Neural progenitor cell (in vitro differentiated cells): Measurements from ENCODE around the gene AP1M1. TPM values are rescaled to one million over a fixed set of nuclear protein-coding genes. Genes with fewer than 3 reads are reported as not detected.

ENCODE experiments used
- DNase-seq: peaks from one replicate; pipeline ENCODE4 v3.0.0-alpha.2; 2016; ENCODE audit warnings: low spot score
- H2AFZ ChIP-seq: fragments of 200-600 bp; sonication (generic); replicated peaks from 2 replicates; pipeline ENCODE4 v1.6.1; 2016; ENCODE audit warnings: antibody characterized with exemption
- H3F3A ChIP-seq: fragments of 200-600 bp; sonication (generic); 2 replicates; pipeline ENCODE4 v1.6.1; 2016; ENCODE audit warnings: antibody characterized with exemption, low read depth
- H3K27ac ChIP-seq: fragments of 200-600 bp; sonication (generic); 2 replicates; pipeline ENCODE4 v1.5.1; 2016; ENCODE audit warnings: mild to moderate bottlenecking
- H3K27me3 ChIP-seq: fragments of 200-600 bp; sonication (generic); 2 replicates; pipeline ENCODE4 v1.6.1; 2016; ENCODE audit warnings: mild to moderate bottlenecking, moderate library complexity
- H3K36me3 ChIP-seq: fragments of 200-600 bp; sonication (generic); 2 replicates; pipeline ENCODE4 v1.5.1; 2016
- H3K4me1 ChIP-seq: fragments of 200-600 bp; sonication (generic); 2 replicates; pipeline ENCODE4 v1.6.1; 2016; ENCODE audit warnings: mixed run types
- H3K4me2 ChIP-seq: fragments of 200-600 bp; sonication (generic); 2 replicates; pipeline ENCODE4 v1.6.1; 2016
- H3K4me3 ChIP-seq: fragments of 200-600 bp; sonication (generic); 2 replicates; pipeline ENCODE4 v1.5.1; 2016
- H3K79me2 ChIP-seq: fragments of 200-600 bp; sonication (generic); 2 replicates; pipeline ENCODE4 v1.6.1; 2016; ENCODE audit warnings: low read depth
- H3K9ac ChIP-seq: fragments of 200-600 bp; sonication (generic); 2 replicates; pipeline ENCODE4 v1.6.1; 2016
- H3K9me3 ChIP-seq: fragments of 200-600 bp; sonication (generic); 2 replicates; pipeline ENCODE4 v1.5.1; 2016; ENCODE audit warnings: low read depth
- H4K20me1 ChIP-seq: fragments of 200-600 bp; sonication (generic); 2 replicates; pipeline ENCODE4 v1.6.1; 2016; ENCODE audit warnings: low read depth
- H3K27ac Mint-ChIP-seq: 3 replicates; pipeline ENCODE4 v1.8.0; 2021; ENCODE audit warnings: mixed read lengths
- H3K27me3 Mint-ChIP-seq: 2 replicates; pipeline ENCODE4 v1.8.0; 2022; ENCODE audit warnings: low read depth, mild to moderate bottlenecking, inconsistent platforms, moderate library complexity, mixed read lengths; ENCODE audit not compliant: insufficient read depth
- H3K36me3 Mint-ChIP-seq: 3 replicates; pipeline ENCODE4 v1.8.0; 2021; ENCODE audit warnings: mixed read lengths
- H3K4me1 Mint-ChIP-seq: 3 replicates; pipeline ENCODE4 v1.8.0; 2021; ENCODE audit warnings: mixed read lengths
- H3K4me3 Mint-ChIP-seq: 3 replicates; pipeline ENCODE4 v1.8.0; 2021; ENCODE audit warnings: mild to moderate bottlenecking, moderate library complexity, mixed read lengths
- H3K9me3 Mint-ChIP-seq: 3 replicates; pipeline ENCODE4 v1.8.0; 2020; ENCODE audit warnings: mixed read lengths
- EZH2 ChIP-seq: fragments of 200-600 bp; sonication (generic); IDR thresholded peaks from 2 replicates; pipeline ENCODE4 v1.6.1; 2017; ENCODE audit warnings: antibody characterized with exemption, mild to moderate bottlenecking, moderate library complexity
- EZH2phosphoT487 ChIP-seq: fragments of 200-600 bp; sonication (generic); IDR thresholded peaks from 2 replicates; pipeline ENCODE4 v1.6.1; 2017; ENCODE audit warnings: antibody characterized with exemption
- total RNA-seq: library from RNA; depleted of rRNA; stranded (reverse); fragments of >200 nt; gene quantifications from 2 replicates; pipeline ENCODE4 v1.2.3, GENCODE V29; 2015; ENCODE audit warnings: low replicate concordance
- TF ChIP-seq, protein P1 (sequence below): fragments of 200-600 bp; sonication (generic); IDR thresholded peaks from 2 replicates; pipeline ENCODE4 v1.5.1; 2017; ENCODE audit warnings: antibody characterized with exemption, mild to moderate bottlenecking

Gene AP1M1
- total RNA-seq, 1 donor from 2014 or later, result 26.5 TPM

- Histone ChIP-seq H3K4me3 (no peak overlapping the region), H3K4me1 (no peaks in the 10 kb centered on the region), H3K79me2 (no peaks in the 10 kb centered on the region), H3F3A (no peaks in the 10 kb centered on the region), H3K9me3 (no peaks in the 10 kb centered on the region), H3K9ac (no peak overlapping the region), H4K20me1 (no peaks in the 10 kb centered on the region), H3K27me3 (no peaks in the 10 kb centered on the region), H3K27ac (no peak overlapping the region), H3K4me2 (no peak overlapping the region), H2AFZ (no peak overlapping the region), H3K36me3 (no peaks in the 10 kb centered on the region)
- no peak overlapping the region for H3K4me3 Mint-ChIP-seq
- peaks cover 3% of the 10 kb centered on the region for H3K27me3 Mint-ChIP-seq
- TF ChIP-seq EZH2 (no peak), EZH2phosphoT487 (no peak)
- TF ChIP-seq, protein P1, sequence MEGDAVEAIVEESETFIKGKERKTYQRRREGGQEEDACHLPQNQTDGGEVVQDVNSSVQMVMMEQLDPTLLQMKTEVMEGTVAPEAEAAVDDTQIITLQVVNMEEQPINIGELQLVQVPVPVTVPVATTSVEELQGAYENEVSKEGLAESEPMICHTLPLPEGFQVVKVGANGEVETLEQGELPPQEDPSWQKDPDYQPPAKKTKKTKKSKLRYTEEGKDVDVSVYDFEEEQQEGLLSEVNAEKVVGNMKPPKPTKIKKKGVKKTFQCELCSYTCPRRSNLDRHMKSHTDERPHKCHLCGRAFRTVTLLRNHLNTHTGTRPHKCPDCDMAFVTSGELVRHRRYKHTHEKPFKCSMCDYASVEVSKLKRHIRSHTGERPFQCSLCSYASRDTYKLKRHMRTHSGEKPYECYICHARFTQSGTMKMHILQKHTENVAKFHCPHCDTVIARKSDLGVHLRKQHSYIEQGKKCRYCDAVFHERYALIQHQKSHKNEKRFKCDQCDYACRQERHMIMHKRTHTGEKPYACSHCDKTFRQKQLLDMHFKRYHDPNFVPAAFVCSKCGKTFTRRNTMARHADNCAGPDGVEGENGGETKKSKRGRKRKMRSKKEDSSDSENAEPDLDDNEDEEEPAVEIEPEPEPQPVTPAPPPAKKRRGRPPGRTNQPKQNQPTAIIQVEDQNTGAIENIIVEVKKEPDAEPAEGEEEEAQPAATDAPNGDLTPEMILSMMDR, result no peak
- no peaks in the 10 kb centered on the region for H3K4me1 Mint-ChIP-seq
- H3K27ac Mint-ChIP-seq, result no peak overlapping the region
- H3K36me3 Mint-ChIP-seq, result no peaks in the 10 kb centered on the region
- DNase-seq, result no peak
- H3K9me3 Mint-ChIP-seq, result no peaks in the 10 kb centered on the region
Measured at GRCh38 chr19:16167055-16167454, 30.7 kb upstream of the AP1M1 start.

DNA sequence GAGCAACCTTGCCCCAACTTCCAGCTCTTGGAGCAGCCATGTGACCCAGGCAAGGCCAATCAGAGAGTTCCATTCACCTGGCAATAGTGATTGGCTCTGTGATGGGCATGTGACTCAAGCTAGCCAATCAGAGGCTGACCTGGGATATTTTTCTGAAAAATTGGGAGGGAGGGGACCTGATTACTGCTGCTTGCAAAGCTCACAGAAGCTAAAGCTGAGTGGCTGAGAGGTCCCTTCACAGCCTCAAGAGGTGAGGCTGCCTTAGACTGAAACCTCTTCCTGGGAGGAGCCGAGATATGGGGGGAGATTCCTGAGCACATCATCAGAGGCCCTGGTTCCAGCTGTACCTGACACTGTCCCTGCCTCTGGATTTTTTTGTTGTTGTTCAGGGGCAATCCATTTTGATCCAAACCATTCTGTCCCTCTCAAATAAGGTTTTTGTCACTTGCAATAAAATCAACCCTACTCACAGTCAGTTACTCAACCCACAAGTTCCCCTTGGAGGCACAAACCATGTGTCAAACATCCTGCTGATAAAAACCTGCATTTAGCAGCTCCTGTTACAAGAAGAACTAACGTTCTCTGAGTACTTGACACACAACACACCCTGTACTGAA, 29.1 kb upstream of the AP1M1 start:
- no peaks in the 10 kb centered on the region for H3K36me3 ChIP-seq
- no peak overlapping the region for H3K9ac ChIP-seq
- DNase-seq, result no peak
- Mint-ChIP-seq H3K36me3 (no peaks in the 10 kb centered on the region), H3K9me3 (no peaks in the 10 kb centered on the region), H3K27me3 (peaks cover 3% of the 10 kb centered on the region), H3K4me1 (no peaks in the 10 kb centered on the region), H3K4me3 (no peak overlapping the region), H3K27ac (no peak overlapping the region)
- no peaks in the 10 kb centered on the region for H4K20me1 ChIP-seq
- H3K27me3 ChIP-seq, result no peaks in the 10 kb centered on the region
- H3K4me1 ChIP-seq, result no peaks in the 10 kb centered on the region
- no peak overlapping the region for H3K4me3 ChIP-seq
- no peak overlapping the region for H2AFZ ChIP-seq
- no peaks in the 10 kb centered on the region for H3F3A ChIP-seq
- no peak overlapping the region for H3K27ac ChIP-seq
- no peaks in the 10 kb centered on the region for H3K9me3 ChIP-seq
- no peaks in the 10 kb centered on the region for H3K79me2 ChIP-seq
- H3K4me2 ChIP-seq, result no peak overlapping the region
- TF ChIP-seq, protein P1, result no peak
- no peak for TF ChIP-seq EZH2phosphoT487
- no peak for TF ChIP-seq EZH2

GRCh38 chr19:16170134-16170533, 27.6 kb upstream of the AP1M1 start:
- Histone ChIP-seq H3K4me1 (no peaks in the 10 kb centered on the region), H2AFZ (no peak overlapping the region), H3K27ac (no peak overlapping the region), H3K4me2 (no peak overlapping the region), H3K27me3 (no peaks in the 10 kb centered on the region), H3K9ac (no peak overlapping the region), H4K20me1 (no peaks in the 10 kb centered on the region), H3K79me2 (no peaks in the 10 kb centered on the region), H3K9me3 (no peaks in the 10 kb centered on the region), H3K36me3 (no peaks in the 10 kb centered on the region), H3F3A (no peaks in the 10 kb centered on the region), H3K4me3 (no peak overlapping the region)
- no peaks in the 10 kb centered on the region for H3K4me1 Mint-ChIP-seq
- H3K4me3 Mint-ChIP-seq, result no peak overlapping the region
- DNase-seq, result no peak
- no peaks in the 10 kb centered on the region for H3K36me3 Mint-ChIP-seq
- H3K27ac Mint-ChIP-seq, result no peak overlapping the region
- no peak for TF ChIP-seq EZH2
- TF ChIP-seq EZH2phosphoT487, result no peak
- TF ChIP-seq, protein P1, result no peak
- no peaks in the 10 kb centered on the region for H3K9me3 Mint-ChIP-seq
- peaks cover 6% of the 10 kb centered on the region for H3K27me3 Mint-ChIP-seq
